AG10803 (cell line): Measurements from ENCODE around the gene TECPR1.

Experiments
- DNase-seq: peaks from one replicate; pipeline ENCODE4 v3.0.0; 2010; ENCODE audit warnings: low read depth
- H3K4me3 ChIP-seq: 2 replicates; pipeline ENCODE4 v1.5.1; 2011; ENCODE audit warnings: mild to moderate bottlenecking, low read length, control low read depth
- TF ChIP-seq, protein P1 (sequence below): conservative IDR thresholded peaks from 2 replicates; pipeline ENCODE4 v1.5.1; 2011; ENCODE audit warnings: mild to moderate bottlenecking, low read length, control low read depth, inconsistent platforms

TECPR1 gene

GRCh38 chr7:98282703-98283102 is 30.7 kb upstream of the TECPR1 start:
- TF ChIP-seq, protein P1, sequence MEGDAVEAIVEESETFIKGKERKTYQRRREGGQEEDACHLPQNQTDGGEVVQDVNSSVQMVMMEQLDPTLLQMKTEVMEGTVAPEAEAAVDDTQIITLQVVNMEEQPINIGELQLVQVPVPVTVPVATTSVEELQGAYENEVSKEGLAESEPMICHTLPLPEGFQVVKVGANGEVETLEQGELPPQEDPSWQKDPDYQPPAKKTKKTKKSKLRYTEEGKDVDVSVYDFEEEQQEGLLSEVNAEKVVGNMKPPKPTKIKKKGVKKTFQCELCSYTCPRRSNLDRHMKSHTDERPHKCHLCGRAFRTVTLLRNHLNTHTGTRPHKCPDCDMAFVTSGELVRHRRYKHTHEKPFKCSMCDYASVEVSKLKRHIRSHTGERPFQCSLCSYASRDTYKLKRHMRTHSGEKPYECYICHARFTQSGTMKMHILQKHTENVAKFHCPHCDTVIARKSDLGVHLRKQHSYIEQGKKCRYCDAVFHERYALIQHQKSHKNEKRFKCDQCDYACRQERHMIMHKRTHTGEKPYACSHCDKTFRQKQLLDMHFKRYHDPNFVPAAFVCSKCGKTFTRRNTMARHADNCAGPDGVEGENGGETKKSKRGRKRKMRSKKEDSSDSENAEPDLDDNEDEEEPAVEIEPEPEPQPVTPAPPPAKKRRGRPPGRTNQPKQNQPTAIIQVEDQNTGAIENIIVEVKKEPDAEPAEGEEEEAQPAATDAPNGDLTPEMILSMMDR = no peak
- DNase-seq = no peak
- H3K4me3 ChIP-seq = peak overlapping the region; percentile 93

DNA sequence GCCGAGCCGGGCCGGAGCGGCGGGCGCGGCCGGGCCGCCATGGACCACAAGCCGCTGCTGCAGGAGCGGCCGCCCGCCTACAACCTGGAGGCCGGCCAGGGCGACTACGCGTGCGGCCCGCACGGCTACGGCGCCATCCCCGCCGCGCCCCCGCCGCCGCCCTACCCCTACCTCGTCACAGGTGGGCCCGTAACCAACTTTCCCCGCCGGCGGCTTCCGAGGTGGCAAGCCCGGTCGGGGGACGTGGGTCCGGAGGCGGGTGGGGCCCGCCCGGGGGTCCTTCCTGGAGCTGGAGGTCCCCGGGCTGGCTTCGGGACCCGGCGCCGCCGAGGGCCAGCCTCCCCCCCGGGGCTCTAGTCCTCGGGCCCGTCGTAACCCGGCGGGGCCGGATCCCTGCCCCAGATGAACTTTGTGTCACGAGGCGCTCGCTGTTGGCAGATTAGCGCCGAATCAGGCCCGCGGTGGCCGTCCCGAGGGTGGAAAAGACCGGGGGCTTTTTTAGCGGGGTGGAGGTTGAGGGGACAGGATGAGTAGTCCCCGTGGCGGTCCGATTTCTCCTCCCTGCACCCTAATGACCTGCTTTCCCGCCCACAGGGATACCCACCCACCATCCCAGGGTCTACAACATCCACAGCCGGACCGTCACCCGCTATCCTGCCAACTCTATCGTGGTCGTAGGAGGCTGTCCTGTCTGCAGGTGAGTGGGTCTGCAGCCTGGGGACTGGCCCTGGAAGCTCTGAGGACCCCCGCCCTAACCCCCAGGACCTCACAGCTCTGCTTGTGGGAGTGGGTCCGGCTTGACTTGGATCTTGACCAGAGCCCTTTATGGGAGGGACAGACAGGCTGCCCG is 29.9 kb upstream of the TECPR1 start:
- TF ChIP-seq, protein P1 = no peak
- peak overlapping the region; percentile 93 for H3K4me3 ChIP-seq
- DNase-seq = no peak

DNA sequence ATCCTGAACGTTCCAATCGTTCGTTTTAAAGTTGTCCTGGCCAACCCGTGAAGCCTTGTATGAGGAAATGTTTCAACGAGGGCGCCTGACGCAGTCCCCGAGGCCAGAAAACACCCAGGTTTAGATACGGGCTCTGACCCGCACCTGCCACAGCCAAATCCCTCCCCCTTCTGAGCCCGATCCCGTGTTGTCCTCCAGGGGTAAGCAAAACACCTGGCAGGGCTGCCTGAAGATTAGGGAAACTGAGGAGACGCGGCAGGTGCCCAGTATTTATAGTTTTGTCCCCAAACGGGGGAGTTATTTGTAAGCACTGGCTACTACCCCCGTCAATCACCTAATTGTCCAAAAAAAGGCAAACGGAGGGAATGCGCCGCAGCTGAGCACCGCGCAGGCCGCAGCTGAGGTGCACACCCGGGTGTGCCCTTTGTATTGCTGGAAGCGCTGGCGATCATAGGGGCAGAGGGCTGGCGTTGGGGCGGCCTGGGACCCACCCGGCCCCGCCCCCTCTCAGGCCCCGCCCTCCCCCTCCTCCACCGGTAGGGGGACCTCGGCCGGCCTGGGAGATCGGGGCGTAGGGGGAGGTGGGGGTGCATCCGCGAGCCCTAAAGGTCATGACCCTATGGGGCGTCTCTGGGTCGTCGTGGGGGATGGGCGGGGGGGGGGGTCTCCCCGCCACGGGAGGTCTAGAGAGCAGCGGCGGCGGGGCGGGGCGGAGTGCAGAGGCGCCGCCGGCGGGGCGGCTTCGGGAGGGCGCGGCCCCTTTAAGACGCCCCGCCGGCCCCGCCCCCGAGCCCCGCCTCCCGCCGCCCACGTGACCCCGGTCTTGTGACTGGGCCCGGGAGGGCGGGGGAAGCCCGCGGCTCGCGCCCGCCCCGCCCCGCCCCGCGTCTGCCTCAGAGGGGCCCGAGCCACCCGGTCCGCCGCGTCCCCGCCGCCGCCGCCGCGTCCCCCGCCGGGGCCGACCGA is 29.0 kb upstream of the TECPR1 start, which contains the start of gene BRI3:
TSS of gene BRI3 (plus strand) at position 896 of the 966 bp plus-strand sequence. CDS start 110 bp downstream, outside the sequence.
- H3K4me3 ChIP-seq = peak within 1 kb of the TSS; percentile 93
- TF ChIP-seq, protein P1 = no peak
- DNase-seq = peak; percentile 89

DNA sequence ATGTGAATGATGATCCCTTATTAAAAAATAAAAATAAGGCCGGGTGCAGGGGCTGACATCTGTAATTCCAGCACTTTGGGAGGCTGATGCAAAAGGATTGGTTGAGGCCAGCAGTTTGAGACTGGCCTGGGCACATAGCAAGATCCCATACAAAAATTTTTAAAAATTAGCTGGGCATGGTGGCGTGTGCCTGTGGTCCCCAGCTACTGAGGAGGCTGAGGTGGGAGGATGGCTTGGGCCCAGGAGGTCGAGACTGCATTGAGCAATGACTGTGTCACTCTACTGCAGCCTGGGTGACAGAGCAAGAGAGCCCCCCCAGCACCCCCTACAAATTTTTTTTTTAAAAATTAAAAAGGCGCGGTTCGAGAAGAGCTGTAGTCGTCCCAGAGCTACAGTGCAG is 28.3 kb upstream of the TECPR1 start:
- no peak for DNase-seq
- no peak overlapping the region for H3K4me3 ChIP-seq
- TF ChIP-seq, protein P1 = no peak

DNA sequence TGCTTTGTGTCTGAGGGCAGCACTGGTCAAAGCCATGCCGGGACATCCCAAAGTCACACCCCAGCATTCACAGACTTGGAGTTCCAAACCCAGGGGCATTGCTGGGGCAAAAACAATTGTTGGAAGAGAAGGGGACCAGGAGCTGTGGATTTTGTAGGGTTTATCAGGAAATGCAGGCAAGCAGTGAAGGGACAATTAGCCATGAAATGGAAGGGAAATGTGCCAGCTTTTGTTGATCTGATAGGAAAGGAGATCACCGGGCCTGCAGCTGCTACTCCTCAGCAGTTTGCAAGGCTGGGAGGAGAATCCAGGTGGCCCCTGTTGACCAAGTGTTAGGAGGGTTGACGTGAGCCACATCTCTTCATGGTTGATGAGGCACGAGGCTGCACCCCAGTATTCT is 26.9 kb upstream of the TECPR1 start:
- TF ChIP-seq, protein P1 = no peak
- no peak for DNase-seq
- H3K4me3 ChIP-seq = no peak overlapping the region

DNA sequence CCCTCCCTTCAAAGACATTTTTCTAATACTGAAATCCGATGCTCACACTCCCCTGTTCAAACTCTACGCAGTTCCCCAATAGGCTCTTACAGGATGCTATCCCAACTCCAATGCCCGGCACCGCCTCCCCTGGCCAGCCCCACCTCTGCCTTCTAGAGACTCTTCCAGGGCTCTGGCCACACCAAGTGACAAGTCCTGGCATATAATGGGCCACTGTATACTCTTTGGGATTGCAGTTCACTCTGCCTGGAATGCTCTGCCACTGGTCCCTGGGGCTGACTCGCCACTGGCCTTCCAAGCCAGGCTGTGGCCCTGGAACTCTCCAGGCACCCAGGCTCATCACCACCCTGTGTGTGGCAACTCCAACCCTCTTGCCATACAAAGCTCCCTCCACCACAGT is 26.4 kb upstream of the TECPR1 start:
- DNase-seq = no peak
- TF ChIP-seq, protein P1 = no peak
- H3K4me3 ChIP-seq = no peak overlapping the region
